ENCODE measurements around the gene OAF. TPM values are rescaled to one million over a fixed set of nuclear protein-coding genes. Genes with fewer than 3 reads are reported as not detected.

OAF gene
- total and polyA plus RNA-seq, 4 donors, result 15.0 to 151 (median 82.0) TPM

GRCh38 chr11:120244476-120245365, 33.9 kb downstream of the OAF start:
- Histone ChIP-seq H3K27me3 (ENCODE audit: control insufficient read depth in 4 of 4, insufficient read depth in 4 of 4, low read length in 3 of 4) (peaks cover 0 to 2% (median 0%) of the 10 kb centered on the region in 4 donors), H3K4me3 (ENCODE audit: low read depth in 1 of 3, low read length in 3 of 3) (no peak overlapping the region), H3K9ac (ENCODE audit: low read depth in 1 of 2, low read length in 2 of 2) (no peak overlapping the region), H3K27ac (ENCODE audit: low read depth in 1 of 2, low read length in 2 of 2) (no peak overlapping the region), H3K36me3 (ENCODE audit: control insufficient read depth in 4 of 4, insufficient read depth in 3 of 4, low read depth in 1 of 4, low read length in 3 of 4) (no peaks in the 10 kb centered on the region), H3K9me3 (ENCODE audit: control insufficient read depth in 4 of 4, low read length in 3 of 4) (no peaks in the 10 kb centered on the region), H3K4me1 (ENCODE audit: control insufficient read depth in 4 of 4, insufficient read depth in 4 of 4, low read length in 3 of 4) (peaks cover 0 to 7% (median 3%) of the 10 kb centered on the region in 4 donors)
- no peak for TF ChIP-seq TAF1 (conservative IDR thresholded peaks at IDR 0.05)
- no peak for DNase-seq (ENCODE audit: low spot score)
- 72% methylated on average over 13 of the region's 13 CpGs for WGBS

- no peak for DNase-seq (ENCODE audit: low spot score)
- TF ChIP-seq CTCF (IDR thresholded peaks at IDR 0.05; ENCODE audit: low read depth, low read length, missing input control) (no peak), RXRA (IDR thresholded peaks at IDR 0.05) (no peak), HNF4A (conservative IDR thresholded peaks at IDR 0.05) (no peak), RAD21 (IDR thresholded peaks at IDR 0.05) (no peak), HNF4G (IDR thresholded peaks at IDR 0.05) (no peak), FOXA2 (IDR thresholded peaks at IDR 0.05) (no peak), ZBTB33 (IDR thresholded peaks at IDR 0.05) (no peak), NR2F2 (IDR thresholded peaks at IDR 0.05) (no peak), TAF1 (conservative IDR thresholded peaks at IDR 0.05) (no peak), EGR1 (IDR thresholded peaks at IDR 0.05; ENCODE audit: low read depth in 2 of 2) (no peak), REST (IDR thresholded peaks at IDR 0.05) (no peak), MAX (IDR thresholded peaks at IDR 0.05) (no peak), JUND (IDR thresholded peaks at IDR 0.05) (no peak), FOXA1 (IDR thresholded peaks at IDR 0.05) (no peak), YY1 (IDR thresholded peaks at IDR 0.05) (no peak), GABPA (IDR thresholded peaks at IDR 0.05 in 1 of 2, conservative IDR thresholded peaks at IDR 0.05 in 1 of 2) (no peak), SP1 (IDR thresholded peaks at IDR 0.05) (no peak), ATF3 (IDR thresholded peaks at IDR 0.05) (no peak)
- Histone ChIP-seq H3K36me3 (ENCODE audit: control insufficient read depth in 4 of 4, insufficient read depth in 3 of 4, low read depth in 1 of 4, low read length in 3 of 4) (no peaks in the 10 kb centered on the region), H3K9me3 (ENCODE audit: control insufficient read depth in 4 of 4, low read length in 3 of 4) (no peaks in the 10 kb centered on the region), H3K27me3 (ENCODE audit: control insufficient read depth in 4 of 4, insufficient read depth in 4 of 4, low read length in 3 of 4) (peaks cover 0 to 2% (median 0%) of the 10 kb centered on the region in 4 donors), H3K9ac (ENCODE audit: low read depth in 1 of 2, low read length in 2 of 2) (no peak overlapping the region), H3K27ac (ENCODE audit: low read depth in 1 of 2, low read length in 2 of 2) (no peak overlapping the region), H3K4me1 (ENCODE audit: control insufficient read depth in 4 of 4, insufficient read depth in 4 of 4, low read length in 3 of 4) (peaks cover 0 to 2% (median 0%) of the 10 kb centered on the region in 4 donors), H3K4me3 (ENCODE audit: low read depth in 1 of 3, low read length in 3 of 3) (no peak overlapping the region)
- WGBS, result 96% methylated on average over 1 of the region's 1 CpG
These were observed 34.6 kb downstream of the OAF start for GRCh38 chr11:120245434-120245833.
